ENCODE results near the gene HHAT.
"Not testable (repeated sequence)": the region's sequence is repeated elsewhere in the genome, so short reads cannot be mapped to it uniquely, and the experiment has no call there.

Gene HHAT

DNA sequence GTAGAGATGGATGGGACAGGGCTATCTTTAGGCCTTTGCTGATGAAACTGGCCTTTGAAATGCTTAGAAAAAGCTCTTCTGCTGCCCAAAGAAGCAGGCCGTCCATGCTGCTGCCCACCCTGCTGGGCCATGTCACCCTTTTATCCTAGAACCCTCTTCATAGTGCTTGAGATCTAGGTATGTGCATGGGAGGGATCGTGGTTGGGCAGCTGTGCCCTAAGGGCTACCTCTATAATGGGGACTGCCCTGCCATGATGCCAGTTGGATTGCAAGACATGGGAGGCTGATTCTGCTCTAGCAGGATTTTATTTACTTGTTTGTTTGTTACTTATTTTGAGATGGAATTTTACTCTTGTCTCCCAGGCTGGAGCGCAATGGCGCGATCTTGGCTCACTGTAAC is 69.0 kb downstream of the HHAT start:
- no peak for FAIRE-seq

DNA sequence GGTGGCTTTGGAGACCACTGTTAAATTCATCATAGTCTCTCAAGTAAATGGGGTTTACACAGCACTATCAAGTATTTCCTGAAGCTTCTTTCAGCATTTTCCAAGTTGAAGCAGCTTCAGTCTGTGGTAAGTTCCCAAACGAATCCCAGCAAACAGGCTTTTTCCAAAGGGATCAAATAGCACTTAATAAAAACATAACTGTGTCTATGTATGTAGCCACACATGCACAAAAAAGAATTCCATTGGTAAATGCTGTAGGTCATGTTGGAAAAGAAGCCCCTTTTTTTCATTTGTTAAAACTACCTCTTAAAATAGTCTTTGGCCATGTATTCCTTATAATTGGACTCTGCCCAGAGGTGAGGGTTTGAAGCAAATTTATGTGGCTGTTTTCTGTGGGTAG is 69.8 kb downstream of the HHAT start:
- no peak for FAIRE-seq

DNA sequence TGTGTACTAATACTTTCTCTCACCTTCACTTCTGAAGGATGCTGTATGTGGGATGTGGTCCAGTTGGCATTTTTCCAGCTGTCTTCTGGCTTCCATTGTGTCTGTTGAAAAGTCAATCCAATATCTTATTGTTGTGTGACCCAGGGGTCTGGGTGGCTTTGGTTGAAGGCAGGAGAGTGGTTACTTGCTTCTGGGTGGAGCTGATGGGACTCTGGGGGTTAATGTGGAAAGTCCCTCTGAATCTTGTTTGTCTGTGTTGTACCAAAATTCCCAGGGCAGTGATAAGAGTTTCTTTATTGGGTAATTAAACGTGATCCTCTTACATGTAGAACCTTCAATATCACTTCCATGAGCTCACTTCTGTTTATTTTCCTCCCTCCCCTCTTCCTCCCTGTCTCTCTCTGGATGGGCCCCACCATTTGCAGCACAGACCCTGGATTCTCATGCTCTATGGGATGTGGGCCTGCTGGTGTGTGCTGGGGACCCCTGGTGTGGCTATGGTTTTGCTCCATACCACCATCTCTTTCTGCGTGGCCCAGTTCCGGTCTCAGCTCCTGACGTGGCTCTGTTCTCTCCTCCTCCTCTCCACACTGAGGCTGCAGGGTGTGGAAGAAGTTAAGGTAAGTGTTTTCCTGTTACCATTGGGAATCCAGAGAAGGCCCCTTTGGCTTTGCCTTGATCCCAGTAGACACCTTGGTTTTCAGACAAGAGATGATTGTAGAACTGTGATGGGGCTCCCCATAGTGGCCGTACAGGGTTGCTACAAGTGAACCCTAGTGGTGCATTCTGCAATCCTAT is 71.5 kb downstream of the HHAT start:
- FAIRE-seq: no peak

DNA sequence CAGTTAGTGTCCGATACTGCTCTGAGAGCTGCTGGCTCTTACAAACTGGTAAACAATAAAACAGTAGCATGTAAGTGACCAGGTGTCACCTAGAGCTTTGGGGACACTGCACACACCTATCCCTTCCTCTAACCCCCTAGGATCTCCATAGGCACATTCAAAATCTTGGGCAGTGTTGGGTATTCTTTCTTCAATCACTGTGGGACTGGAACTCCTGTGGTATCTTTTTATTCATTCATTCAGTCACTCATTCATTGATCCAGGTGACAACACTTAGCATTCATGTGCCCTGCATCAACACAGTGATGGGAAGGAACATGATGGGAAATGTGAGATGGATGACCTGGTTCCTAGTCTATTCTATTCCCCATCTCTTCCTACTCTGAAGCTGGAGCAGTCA is 73.9 kb downstream of the HHAT start:
- FAIRE-seq: no peak

DNA sequence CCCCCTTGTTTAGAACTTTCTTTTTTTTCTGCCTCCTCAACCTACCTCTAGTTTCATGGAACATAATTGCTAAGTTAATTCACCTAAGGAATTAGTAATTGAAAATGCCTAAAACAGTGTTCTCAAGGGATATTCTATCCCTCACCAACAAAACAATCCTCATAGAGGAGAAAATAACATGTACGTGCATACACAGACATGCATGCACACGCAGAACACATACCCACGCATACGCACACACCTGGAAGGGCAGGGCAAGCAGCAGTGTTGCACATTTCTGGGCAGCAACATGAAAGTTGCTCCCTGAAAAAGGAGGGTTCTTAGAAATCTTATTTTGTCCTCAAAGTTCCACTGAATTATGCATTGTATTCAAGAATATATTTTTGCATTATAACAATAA is 76.6 kb downstream of the HHAT start:
- FAIRE-seq: no peak

DNA sequence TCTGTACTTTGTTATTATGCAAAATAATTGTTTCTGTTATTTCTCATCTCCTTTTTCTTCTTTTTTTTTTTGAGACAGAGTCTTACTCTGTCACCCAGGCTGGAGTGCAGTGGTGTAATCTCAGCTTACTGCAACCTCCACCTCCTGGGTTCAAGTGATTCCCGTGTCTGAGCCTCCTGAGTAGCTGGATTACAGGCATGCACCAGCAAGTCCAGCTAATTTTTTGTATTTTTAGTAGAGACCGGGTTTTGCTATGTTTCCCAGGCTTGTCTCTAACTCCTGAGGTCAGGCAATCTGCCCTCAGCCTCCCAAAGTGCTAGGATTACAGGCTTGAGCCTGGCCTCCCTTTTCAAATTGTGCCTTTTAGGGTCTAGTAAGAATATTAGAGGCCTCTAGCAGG is 77.6 kb downstream of the HHAT start:
- FAIRE-seq: not testable (repeated sequence)

DNA sequence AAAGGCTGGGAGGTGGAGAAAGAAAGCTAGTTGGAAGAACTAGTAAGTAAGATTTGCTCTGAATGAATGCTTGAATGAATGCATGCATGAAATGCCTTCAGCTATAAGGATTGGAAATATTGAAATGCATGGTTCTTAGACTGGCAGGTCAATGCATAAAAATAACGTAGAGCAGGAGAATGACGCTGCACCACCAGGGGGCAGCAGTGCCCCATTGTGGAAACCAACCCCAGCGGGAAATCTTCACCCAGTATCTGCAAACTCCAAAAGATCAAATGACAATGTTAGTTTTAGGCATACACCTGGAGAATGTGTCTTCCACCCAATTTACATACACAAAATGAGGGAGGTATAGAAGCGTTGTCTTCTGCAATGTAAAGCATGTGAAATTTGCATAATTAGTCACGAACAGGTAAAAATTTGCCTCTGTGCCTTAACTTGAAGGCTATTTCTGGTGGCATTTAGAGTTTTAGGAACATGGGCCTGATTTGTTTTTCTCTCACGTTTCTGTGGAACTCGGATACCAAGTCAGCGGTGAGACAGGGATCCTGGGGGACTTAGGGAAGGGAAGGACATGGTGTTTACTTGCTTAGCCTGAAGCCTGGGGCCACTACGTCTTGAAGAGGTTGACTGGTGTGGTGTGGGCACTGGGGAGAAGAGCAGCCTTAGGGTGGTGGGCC is 78.6 kb downstream of the HHAT start:
- FAIRE-seq: no peak

DNA sequence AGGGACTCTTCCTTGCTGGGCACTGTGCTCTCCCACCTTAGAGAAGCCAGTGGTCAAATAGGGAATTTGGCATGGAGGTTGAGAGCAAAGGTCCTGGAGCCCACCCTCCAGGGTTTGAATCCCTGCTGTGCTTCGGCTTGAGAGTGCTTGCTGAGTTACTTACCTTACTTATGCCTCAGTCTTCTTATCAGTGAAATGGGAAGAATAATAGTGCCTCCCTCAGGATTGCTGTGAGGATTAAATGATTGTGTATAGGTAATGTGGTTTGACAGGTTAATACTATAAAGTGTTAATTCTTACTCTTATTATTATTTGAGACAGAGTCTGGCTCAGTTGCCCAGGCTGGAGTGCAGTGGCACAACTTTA is 79.2 kb downstream of the HHAT start:
- FAIRE-seq: no peak

DNA sequence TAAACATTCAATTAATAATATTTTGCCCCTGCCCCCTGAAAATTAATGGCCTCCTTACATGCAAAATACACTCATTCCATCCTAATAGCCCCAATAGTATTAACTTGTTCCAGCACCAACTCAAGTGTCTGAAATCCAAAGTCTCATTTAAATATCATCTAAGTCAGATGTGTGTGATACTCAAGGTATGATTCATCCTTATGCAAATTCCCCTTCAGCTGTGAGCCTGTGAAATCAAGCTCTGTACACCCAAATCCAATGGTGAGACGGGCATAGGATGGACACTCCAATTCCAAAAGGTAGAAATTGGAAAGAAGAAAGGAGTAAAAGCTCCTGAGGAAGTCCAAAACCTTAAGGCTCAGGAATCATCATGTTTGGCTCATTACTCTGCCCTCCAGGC is 83.5 kb downstream of the HHAT start:
- no peak for FAIRE-seq

DNA sequence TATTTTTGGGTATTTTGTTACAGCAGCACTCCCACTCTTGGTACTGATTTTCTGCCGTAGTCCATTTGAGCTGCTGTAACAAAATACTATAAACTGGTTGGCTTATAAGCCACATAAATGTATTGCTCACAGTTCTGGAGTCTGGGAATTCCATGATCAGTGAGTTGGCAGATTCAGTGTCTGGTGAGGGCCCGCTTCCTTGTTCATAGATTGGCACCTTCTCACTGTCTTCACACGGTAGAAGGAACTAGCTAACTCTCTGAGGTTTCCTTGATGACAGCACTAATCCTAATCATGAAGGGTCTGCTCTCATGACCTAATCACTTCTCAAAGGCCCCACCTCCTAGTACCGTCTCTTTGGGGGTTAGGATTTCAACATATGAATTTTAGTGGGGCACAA is 85.2 kb downstream of the HHAT start:
- no peak for FAIRE-seq

DNA sequence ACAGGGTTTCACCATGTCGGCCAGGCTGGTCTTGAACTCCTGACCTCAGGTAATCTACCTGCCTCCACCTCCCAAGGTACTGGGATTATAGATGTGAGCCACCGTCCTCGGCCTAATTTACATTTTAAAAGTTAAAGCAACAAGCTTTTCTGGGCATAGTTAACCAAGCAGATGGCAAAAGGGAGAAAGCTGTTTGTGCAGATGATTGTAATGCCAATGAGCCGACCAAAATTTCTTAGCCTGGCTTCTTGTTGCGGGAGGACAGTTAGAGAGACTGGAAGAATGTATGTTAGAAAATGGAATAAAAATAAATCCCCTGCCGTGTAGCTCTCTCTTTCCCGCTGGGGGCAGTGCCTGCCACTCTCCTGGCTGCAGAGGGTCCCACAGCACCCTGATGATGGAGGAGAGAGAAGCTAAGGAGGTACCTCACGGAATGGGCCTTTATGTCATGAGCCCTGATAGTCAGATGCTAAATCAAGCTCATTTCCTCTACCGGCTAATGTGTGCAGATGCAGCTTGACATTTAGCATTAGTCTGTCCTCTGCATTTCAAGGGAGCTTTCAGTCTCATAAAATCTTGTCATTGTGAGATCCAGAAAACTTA is 87.2 kb downstream of the HHAT start:
- no peak for FAIRE-seq

DNA sequence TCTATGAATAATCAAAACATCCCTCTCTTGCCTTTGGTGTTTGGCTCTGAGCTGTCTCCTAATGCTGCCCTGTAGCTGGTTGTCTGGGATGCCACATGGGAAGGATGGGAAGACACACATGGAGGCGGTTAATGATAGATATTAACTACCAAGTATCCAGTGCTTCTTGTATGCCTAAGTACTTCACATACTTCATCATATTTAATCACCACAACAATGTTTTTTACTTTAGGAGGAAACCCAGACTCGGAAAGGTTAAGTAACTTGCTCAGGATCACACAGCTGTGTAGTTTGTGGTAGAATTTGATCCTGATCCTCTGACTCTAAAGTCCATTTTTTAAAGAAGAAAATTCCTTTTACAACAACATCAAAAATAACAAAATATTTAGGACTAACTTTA is 88.0 kb downstream of the HHAT start:
- FAIRE-seq: no peak

DNA sequence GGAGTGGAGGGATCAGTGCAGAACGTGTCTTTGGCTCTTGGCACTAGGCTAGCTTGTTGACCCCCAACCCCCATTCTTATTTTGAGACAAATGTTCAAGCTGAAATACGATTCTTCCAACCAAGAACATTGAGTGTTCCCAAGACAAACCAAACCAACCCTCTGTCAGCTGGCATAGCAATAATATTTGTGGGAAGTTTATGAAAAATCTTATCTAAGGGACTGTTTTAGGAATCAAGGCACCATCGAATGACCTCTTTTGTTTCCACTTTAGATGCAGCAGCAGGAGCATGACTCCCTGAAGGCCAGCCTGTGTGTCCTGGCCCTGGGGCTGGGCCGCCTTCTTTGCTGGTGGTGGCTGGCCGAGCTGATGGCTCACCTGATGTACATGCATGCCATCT is 89.2 kb downstream of the HHAT start:
- no peak for FAIRE-seq

DNA sequence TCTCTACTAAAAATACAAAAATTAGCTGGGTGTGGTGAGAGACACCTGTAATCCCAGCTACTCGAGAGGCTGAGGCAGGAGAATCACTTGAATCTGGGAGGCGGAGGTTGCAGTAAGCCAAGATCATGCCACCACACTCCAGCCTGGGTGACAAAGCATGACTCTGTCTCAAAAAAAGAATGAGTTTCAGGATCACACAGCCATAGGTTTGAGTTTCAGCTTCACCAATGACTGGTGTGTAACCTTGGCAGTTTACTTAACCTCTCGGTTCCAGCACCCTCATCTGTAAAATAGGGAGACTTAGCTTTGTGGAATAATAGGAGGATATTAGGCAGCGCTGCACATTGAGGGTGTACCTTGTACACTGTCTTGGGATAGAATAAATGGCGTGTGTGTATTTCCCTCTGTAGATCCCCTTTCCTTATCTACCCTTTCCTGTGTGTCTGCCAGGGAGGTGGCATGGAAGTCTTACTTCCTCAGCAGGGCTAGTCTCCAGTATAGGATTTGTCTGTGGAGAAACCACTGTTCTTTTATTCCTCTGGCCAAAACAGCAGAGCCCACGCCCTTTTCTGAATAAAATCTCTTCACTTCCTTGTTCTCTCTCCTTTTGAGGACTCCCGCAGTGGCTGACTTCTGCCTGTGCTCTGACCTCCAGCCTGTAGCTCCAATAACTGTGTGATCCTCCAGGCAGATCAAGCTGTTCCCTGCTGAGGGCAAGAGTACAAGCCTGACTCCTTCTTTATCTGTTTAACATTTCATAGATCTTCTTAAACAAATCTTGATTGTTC is 90.4 kb downstream of the HHAT start:
- FAIRE-seq: no peak

DNA sequence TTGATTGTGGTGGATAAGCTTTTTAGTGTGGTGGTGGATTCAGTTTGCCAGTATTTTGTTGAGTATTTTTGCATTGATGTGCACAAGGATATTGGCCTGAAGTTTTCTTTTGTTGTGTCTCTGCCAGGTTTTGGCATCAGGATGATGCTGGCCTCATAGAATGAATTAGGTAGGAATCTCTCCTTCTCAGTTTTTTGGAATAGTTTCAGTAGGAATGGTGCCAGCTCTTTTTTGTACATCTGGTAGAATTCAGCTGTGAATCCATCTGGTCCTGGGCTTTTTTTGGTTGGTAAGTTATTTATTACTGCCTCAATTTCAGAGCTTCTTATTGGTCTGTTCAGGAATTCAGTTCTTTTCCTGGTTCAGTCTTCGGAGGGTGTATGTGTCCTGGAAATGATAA is 98.0 kb downstream of the HHAT start:
- not testable (repeated sequence) for FAIRE-seq

DNA sequence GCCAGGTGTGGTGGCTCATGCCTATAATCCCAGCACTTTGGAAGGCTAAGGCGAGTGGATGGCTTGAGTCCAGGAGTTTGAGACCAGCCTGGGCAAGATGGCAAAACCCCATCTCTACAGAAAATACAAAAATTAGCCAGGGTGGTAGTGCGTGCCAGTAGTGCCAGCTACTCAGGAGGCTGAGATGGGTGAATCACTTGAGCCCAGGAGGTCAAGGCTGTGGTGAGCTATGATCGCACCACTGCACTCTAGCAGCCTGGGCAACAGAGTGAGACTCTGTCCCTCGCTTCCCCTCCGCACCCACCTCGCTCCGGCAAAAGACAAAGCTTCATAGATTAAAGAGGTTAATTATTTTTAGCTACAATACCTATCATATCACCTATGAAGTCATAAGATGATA is 100.0 kb downstream of the HHAT start:
- FAIRE-seq: no peak

DNA sequence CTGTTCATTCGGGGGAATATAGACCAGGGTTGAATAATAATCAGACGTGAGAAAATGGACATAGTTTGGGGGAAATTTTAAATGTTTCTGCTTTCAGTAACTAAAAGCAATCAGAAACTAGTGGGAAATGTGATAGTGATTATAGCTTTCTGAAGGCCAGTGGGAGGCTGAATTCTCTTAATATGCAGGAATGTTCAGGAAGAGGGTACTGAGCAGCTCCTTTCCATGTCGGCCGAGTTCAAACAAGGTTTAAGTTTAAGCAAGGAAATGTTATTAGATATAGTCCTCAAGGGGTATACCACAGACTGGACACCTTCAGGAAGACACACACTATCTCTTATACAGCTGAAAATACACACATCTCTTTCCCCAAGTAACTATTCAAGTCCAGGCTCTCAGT is 105.5 kb downstream of the HHAT start:
- no peak for FAIRE-seq

DNA sequence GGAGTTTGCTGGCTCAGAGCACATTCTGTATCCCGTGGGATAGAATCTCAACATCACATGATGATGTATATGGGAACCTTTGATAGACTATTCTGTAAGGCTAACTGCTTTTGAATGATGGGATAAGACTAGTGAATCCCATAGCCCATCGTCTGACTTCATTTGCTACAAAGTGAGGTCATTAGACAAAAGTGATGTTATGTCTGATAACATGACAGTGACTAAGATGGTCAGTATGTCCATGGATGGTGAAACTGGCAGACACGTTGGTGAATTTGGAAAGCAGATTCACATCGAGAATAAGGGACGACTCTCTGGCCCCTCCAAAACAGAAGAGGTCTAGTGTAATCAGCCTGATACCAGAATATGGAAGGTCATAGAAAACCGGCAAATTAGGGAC is 108.4 kb downstream of the HHAT start:
- no peak for FAIRE-seq

DNA sequence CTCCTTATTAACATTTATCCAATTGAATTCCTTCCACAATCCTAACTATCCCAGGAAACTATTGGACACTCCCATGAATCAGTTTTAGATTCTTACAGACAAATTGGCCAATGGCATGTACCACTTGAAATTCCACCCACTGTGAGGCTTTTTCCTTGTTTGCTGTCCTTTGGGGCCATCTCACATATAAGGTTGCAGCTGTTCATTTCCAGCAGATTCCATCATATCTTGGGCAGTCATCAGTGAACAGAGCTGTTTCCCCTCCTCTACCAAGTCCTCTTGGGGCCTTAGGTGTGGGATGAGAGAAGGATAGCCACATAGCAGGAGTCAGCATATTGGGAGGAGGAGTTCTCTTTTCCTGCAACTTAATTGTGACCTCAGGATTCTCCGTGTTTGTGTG is 109.1 kb downstream of the HHAT start:
- no peak for FAIRE-seq

DNA sequence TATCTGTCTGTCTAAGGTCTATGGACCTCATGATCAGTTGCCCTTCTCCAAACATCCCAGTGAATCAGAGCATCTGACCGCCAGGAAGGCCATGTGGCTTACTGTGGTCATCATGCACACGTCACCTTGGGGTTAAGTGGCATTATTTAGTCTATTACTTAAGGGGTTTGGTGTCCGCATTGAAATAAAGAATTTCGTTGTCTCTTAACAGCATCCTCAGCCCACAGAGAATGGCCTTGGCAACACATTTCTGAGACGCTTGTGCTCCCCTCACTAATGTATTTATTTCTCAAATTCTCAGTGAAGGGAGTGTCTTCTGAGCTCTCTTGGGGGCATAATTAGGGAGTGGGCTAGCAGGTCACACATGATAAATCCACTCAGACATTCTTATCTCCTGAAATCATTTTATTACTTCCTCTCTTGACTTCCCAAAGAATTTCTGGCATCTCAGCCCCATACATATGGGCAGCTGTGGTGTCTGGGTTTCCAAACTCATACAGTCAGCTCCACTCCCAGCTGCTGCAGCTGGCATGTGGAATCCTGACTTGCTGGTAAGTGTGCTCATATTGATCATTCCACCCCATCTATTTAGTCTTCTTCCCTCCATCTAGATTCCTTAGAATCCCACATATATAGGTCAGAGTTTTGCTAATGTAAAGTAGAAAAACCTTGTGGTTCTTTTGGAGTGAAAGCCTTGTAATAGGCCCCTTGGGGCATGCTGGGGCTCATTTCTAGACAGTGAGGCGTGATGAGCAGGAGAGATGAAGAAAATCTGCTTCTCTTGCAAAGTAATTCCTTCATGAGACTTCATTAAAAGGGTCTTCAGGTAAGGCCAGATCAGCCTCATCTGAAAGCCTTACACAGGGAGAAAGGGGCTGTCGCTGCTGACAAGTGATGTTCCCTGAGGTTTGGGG is 110.5 kb downstream of the HHAT start:
- no peak for FAIRE-seq

DNA sequence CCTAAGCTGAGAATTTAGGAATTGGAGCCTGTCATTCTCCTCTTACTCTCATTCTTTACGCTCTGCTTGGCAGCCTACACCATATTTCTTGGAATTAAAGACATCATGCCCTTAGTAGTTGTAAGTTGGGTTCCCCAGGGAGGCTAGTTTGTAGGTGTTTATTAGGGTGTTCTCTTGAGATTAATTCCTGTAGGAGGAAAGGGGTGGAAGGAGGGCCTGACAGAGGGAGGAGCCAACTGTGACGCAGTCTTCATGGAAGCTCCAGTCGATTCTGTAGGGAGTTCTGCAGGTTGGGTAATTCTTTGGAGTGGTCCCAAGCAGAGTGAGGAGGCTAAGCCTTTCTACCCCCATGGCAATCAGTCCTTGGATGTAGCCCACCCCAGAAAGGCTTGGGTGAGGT is 111.4 kb downstream of the HHAT start:
- no peak for FAIRE-seq

DNA sequence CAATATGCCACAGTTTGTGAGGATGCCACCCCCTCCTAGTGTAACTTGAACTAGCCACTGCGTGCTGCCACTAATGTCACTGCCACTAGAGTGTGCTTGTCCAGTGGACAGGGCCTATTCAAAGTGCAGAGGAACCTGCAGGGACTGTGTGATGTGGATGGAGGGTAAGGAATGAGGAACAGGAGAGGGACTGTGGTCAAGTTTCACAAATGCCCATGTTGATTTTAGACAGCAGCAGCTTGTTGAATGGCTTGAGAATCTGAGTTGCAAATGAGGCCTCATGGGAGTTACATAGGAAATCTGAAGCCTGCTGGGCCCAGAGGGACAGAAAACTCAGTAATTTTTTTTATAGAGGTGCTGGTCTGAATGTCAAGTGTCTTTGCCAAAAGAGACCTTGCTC is 112.3 kb downstream of the HHAT start:
- FAIRE-seq: no peak
